HFFc6 (cell line): ENCODE results near the gene RPS6KA2. TPM values are rescaled to one million over a fixed set of nuclear protein-coding genes. Genes with fewer than 3 reads are reported as not detected.

Experiments
- DNase-seq: peaks from one replicate; pipeline ENCODE4 v3.0.0-alpha.2; 2018
- H3K27ac Mint-ChIP-seq: 2 replicates; pipeline ENCODE4 v1.8.0; 2020; ENCODE audit warnings: mild to moderate bottlenecking, mixed read lengths
- H3K27me3 Mint-ChIP-seq: 2 replicates; pipeline ENCODE4 v1.8.0; 2021; ENCODE audit warnings: mild to moderate bottlenecking, moderate library complexity, mixed read lengths; ENCODE audit not compliant: insufficient read depth
- H3K36me3 Mint-ChIP-seq: 2 replicates; pipeline ENCODE4 v1.8.0; 2021; ENCODE audit warnings: low read depth, mixed read lengths
- H3K4me1 Mint-ChIP-seq: 2 replicates; pipeline ENCODE4 v1.8.0; 2020; ENCODE audit warnings: low read depth, mixed read lengths
- H3K4me3 Mint-ChIP-seq: 2 replicates; pipeline ENCODE4 v1.8.0; 2020; ENCODE audit warnings: mild to moderate bottlenecking, moderate library complexity, mixed read lengths
- H3K9me3 Mint-ChIP-seq: 2 replicates; pipeline ENCODE4 v1.8.0; 2020; ENCODE audit warnings: mild to moderate bottlenecking, mixed read lengths
- total RNA-seq, 6 experiments: library from RNA; stranded (reverse); fragmentation: NEBNext Ultra II Directional; extraction: Animal tissue kit (Norgen Biotek cat#: 25700); gene quantifications; 2 replicates in 1 of 6; 3 replicates in 5 of 6; pipeline ENCODE4 v1.2.3, GENCODE V29; 2021
- TF ChIP-seq, protein P1 (sequence below): fragments of 200-600 bp; sonication (generic); IDR thresholded peaks from 2 replicates; pipeline ENCODE4 v1.5.0; 2021; ENCODE audit warnings: antibody characterized with exemption, mild to moderate bottlenecking

The RPS6KA2 gene
- total RNA-seq, 6 experiments from 2014 or later: 10.1 to 13.9 (median 11.9) TPM

DNA sequence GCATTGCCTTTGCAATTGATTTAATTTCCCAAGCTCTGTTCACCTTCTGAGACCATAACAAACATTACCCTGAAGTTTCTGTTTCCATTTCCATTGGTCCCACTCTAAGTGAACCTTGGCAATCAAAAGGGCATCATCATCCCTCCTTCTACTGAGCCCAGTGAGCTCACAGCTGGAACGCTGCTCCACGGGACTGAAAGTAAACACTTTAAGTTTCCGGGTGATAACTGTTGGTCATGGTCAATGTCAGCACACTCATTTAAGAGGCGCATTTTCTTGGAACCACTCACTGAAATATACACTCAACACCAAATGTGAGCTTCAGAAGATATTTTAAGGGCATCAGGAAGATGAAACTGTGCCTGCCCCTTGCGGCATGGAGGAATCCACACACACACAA lies 37.1 kb upstream of the RPS6KA2 start:
- Mint-ChIP-seq H3K4me1 (no peaks in the 10 kb centered on the region), H3K27me3 (peaks cover 30% of the 10 kb centered on the region), H3K4me3 (no peak overlapping the region), H3K36me3 (no peaks in the 10 kb centered on the region), H3K9me3 (no peaks in the 10 kb centered on the region), H3K27ac (no peak overlapping the region)
- no peak for DNase-seq
- TF ChIP-seq, protein P1, sequence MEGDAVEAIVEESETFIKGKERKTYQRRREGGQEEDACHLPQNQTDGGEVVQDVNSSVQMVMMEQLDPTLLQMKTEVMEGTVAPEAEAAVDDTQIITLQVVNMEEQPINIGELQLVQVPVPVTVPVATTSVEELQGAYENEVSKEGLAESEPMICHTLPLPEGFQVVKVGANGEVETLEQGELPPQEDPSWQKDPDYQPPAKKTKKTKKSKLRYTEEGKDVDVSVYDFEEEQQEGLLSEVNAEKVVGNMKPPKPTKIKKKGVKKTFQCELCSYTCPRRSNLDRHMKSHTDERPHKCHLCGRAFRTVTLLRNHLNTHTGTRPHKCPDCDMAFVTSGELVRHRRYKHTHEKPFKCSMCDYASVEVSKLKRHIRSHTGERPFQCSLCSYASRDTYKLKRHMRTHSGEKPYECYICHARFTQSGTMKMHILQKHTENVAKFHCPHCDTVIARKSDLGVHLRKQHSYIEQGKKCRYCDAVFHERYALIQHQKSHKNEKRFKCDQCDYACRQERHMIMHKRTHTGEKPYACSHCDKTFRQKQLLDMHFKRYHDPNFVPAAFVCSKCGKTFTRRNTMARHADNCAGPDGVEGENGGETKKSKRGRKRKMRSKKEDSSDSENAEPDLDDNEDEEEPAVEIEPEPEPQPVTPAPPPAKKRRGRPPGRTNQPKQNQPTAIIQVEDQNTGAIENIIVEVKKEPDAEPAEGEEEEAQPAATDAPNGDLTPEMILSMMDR: no peak

DNA sequence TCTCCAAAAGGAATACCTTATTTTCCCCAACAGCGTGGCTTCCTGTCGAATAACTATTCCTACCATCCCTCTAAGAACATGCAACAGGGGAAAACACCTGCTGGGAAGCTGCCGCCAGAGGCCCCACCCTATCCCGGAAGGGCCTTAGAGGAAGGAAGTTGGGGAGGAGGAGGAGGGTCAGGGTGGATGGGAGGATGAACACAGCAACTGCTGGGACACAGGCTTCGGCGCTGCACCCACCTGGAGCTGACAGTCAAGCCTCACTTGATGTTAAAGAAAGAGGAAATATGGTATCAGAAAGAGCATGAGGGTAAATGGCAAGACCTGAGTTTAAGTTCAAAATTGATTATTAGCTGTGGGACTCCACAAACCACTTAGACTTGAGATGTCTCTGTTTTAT lies 36.5 kb upstream of the RPS6KA2 start:
- no peaks in the 10 kb centered on the region for H3K36me3 Mint-ChIP-seq
- no peaks in the 10 kb centered on the region for H3K4me1 Mint-ChIP-seq
- H3K27ac Mint-ChIP-seq: no peak overlapping the region
- H3K4me3 Mint-ChIP-seq: no peak overlapping the region
- peaks cover 27% of the 10 kb centered on the region for H3K27me3 Mint-ChIP-seq
- no peak for DNase-seq
- H3K9me3 Mint-ChIP-seq: no peaks in the 10 kb centered on the region
- TF ChIP-seq, protein P1: no peak

DNA sequence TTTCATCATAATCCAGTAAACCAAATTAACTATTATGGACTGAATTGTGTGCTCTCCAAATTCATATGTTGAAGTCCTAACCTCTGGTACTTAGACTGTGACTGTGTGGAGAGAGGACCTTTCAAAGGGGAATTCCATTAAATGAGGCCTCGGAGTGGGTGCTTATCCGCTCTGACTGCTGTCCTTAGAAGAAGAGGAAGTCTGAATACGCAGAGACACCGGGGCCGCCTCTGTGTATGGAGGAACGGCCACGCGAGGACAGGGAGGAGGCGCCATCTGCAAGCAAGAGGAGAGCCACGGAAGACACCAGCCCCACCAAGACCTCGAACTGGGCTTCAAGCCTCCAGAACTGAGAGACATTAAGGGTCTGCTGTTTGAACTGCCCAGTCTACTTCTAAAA lies 35.6 kb upstream of the RPS6KA2 start:
- peaks cover 26% of the 10 kb centered on the region for H3K27me3 Mint-ChIP-seq
- H3K9me3 Mint-ChIP-seq: no peaks in the 10 kb centered on the region
- H3K36me3 Mint-ChIP-seq: no peaks in the 10 kb centered on the region
- no peaks in the 10 kb centered on the region for H3K4me1 Mint-ChIP-seq
- no peak for DNase-seq
- TF ChIP-seq, protein P1: no peak
- H3K4me3 Mint-ChIP-seq: no peak overlapping the region
- H3K27ac Mint-ChIP-seq: no peak overlapping the region

DNA sequence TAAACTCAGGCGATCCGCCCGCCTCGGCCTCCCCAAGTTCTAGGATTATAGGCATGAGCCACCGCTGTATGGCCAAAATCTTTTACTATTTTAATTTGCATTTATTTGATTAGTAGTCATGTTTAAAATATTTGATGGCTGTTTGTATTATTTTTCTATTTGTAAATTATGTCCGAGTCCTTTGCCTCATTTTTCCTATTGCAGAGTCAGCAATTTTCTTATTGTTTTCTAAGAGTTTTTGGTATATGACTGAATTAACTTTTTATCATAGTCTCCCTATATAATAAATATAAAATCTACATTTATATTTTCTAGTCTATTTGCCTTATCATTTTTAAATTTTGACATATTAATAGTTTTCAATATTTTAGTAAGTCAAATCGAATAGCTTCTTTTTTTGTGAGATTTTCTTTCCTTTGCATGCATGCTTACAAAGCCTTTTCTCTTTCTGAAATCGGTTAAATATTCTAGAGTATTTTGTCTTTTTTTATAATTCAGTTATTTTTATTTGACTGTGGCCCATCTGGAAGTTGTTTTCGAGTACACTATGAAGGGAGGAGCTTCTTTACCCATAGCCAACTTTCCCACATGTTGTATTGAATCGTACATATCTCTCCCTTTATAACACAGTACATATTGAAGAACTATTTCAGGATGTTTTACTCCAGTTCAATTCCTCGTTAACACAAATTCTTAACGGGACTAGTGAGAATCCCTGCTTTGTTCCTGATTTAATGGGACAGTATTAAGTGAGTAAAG lies 34.5 kb upstream of the RPS6KA2 start:
- Mint-ChIP-seq H3K36me3 (no peaks in the 10 kb centered on the region), H3K4me1 (peaks cover 6% of the 10 kb centered on the region; the same call in 1 of the 2 replicates), H3K9me3 (no peaks in the 10 kb centered on the region), H3K27me3 (peaks cover 29% of the 10 kb centered on the region), H3K4me3 (no peak overlapping the region), H3K27ac (no peak overlapping the region)
- DNase-seq: no peak
- TF ChIP-seq, protein P1: no peak

DNA sequence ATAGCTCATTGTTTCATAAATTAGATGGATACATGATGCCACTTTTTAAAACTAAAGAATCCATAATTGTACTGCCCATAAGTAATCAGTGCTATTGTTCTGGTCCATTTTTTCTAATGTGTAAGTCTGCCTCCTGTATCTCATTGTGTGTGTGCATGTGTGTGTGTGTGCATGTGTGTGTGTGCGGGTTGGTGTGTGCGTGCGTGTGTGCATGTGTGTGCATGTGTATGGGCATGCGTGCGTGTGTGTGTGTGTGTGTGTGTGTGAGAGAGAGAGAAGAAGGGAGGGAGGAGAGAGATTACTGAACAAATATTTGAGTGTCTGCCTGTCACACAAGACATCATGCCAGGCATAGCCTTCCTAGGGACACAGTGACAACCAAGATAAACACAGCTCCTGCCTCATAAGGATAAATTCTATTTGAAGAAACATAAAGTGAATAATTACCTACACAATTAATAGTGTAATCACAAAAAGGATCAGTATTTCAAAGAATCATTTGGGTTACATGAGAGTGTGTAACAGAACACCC lies 33.2 kb upstream of the RPS6KA2 start:
- H3K36me3 Mint-ChIP-seq: no peaks in the 10 kb centered on the region
- peaks cover 29% of the 10 kb centered on the region for H3K27me3 Mint-ChIP-seq
- TF ChIP-seq, protein P1: no peak
- H3K4me3 Mint-ChIP-seq: no peak overlapping the region
- no peak for DNase-seq
- H3K27ac Mint-ChIP-seq: no peak overlapping the region
- peaks cover 6% of the 10 kb centered on the region; the same call in 1 of the 2 replicates for H3K4me1 Mint-ChIP-seq
- no peaks in the 10 kb centered on the region for H3K9me3 Mint-ChIP-seq
